ENCODE results near the gene API5.
A peak's percentile ranks its signal among the peaks of the same experiment; 100 is the strongest.
"Not testable (repeated sequence)": the region's sequence is repeated elsewhere in the genome, so short reads cannot be mapped to it uniquely, and the experiment has no call there.

The API5 gene

DNA sequence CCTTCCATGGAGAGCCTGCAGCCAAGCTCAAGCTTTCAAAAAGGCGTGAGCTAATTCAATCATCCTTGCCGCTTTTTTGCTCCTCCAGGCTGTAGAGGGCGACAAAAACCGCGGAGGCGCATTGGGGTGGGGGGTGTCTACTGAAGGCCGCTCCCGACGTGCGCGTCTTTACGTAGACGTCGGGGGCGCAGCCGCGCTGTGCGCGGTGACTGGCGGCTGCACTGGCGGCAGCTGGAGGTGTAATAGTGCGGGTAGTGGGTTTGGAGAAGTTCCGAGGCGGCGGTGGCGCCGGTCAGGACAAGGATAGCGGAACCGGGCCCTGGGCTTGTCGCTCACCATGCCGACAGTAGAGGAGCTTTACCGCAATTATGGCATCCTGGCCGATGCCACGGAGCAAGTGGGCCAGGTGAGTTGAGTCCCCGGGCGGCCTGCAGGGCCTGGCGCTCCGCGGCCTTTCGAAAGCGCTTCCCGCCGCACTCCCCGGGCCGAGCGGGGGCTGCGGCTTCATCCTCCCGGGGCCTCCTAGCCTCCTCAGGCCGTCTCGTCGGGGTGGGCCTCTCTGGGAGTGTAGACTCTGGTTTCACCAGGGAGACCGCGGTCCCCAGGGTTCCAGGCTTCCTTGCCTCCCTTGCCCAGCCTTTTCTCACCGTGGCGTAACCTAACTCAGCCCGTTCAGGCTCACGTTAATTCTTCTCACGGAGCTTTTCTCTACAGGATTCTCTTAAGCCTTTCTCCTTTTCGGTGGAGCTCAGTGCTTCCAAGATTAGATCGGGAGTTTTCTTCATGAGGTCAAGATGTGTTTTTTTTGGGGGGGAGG is at the start of gene API5:
TSS of gene API5 (plus strand) at position 206 of the 817 bp plus-strand sequence. CDS start at position 338, 132 bp downstream.
- DNase-seq (ENCODE audit: extremely low read depth in 1 of 2, low read depth in 1 of 2), result peak; percentile 70 to 86

DNA sequence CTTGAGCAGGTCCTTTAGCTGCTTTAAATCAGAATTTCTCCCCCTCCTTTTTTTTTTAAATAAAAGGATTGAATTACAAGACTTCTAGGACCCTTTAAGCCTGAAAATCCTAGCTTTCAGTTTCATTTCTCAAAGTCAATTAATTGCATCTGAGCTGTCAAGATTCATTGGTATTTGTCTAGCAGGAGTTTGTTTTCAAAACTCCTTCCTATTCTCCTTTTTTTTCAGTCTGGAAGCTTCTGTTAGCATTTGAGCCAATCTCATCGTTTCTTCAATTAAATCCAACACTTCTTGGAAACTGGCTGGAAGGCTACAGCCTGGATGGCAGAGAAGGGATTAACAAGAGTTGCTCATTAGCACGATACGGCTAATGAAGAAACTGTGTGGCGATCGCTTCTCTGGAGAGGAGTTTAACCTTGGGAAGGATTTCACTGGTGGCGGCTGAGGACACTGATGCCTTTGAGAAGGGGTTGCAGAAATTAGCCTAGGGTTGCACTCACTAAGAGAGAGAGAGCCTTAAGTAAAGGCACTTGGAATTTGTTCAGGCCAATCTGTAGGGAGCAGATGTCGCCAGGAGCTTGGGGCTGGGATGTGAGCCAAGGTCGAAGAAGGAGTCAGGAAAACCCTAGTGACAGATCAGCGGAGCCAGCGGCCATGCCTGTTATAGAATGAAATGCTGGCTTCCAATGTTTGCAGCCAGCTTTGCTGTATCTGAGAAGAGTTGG is 43.8 kb upstream of the API5 start:
- no peak for DNase-seq (ENCODE audit: extremely low read depth in 1 of 2, low read depth in 1 of 2)

DNA sequence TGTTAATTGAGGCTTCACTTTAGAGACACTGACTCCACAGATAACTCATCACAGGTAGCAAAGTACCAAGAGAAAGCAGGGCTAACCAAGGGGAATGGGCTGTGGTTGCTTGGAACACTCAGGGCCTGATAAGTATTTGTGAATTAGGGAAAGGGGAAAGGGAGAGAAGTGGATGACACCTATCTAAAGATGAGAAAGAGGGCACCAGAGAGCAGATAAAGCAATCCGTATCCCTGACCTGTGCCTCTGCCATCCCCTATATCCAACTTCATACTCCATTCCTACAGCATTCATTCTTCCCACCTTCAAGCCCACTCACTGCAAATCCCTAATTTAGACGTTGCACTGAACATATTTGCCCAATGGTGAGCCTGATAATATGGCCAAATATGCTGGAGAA is 43.0 kb upstream of the API5 start:
- DNase-seq (ENCODE audit: extremely low read depth in 1 of 2, low read depth in 1 of 2), result no peak

DNA sequence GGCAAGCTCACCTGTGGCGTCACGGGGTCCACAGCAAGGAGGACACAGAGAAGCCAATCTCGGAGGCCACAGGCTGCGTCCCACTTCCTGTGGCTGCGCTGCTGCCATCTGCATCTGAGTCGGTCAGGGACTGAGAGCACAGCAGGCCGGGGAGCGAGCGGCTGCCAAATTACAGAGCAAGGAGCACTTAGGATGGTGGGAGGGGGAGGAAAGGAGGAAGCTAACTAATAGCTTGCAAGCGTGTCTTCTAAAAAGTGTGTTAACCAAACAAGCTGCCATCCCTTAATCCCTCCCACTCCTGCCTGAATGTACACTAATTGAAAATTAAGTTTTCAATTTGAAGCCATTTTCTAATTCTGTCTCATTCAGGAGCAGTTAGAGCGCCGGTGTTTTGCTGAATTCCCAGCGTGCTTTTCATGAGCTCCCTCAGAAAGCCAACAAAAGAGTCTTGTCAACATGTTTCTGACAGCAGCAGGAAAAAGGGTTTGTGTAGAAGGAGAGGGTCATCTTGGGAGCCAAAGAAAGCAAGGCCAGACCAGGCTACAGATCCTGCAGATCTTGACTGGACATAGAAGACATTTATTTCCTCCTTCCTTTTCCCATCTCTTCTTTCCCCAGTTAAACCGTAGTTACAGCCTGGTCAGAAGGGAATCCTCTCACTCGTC is 42.4 kb upstream of the API5 start:
- no peak for DNase-seq (ENCODE audit: extremely low read depth in 1 of 2, low read depth in 1 of 2)

DNA sequence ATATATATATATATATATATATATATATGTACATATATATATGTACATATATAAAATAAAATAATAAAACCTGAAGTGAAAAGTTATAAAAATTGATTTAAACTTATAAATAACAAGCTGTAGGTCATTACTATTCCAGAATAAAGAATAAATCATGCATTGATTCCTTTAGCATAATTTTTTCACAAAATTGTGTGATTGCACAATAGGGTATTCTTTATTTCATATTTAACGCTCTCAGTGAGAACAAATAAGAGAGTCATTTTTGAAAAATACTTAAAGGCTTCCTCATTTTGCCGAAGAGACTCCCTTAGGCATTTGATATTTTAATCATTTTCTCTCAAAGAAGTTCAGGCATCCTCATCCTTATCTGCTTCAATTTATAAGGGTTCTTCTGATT is 41.3 kb upstream of the API5 start:
- no peak for DNase-seq (ENCODE audit: extremely low read depth in 1 of 2, low read depth in 1 of 2)

DNA sequence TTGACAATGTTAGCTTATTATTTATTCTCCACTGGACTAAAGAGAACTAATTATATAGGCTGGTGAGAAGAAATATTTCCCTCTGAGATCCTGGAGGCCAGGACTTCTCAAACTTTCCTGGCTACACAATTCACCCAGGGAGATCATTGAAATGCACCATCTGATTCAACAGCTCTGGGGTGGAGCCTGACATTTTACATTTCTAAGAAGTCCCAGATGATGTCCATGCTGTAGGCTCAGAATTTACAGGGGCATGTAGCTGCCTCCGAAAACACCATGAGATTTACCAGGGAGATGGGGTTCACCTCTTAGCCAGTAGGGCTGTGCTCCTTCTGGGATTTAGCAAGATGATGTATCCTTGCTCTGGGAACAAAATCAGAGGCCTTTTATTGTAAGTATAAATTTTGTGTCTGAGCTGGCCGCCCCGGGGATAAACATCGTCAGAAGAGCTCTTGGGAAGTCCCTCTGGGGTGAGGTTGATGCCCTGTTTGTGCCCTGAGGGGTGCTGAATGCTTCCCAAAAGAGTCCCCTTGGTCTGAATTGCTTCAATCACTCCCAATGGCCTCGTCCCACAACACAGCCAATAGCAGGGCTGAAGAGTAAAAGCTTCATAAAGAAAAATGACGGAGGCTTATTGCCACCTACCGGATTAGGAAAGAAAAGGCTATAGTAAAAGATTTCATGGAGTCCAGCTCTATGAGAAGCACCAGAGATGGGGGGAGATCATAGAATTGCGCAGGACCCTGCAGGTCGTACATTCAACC is 33.4 kb upstream of the API5 start:
- DNase-seq (ENCODE audit: extremely low read depth in 1 of 2, low read depth in 1 of 2), result no peak

DNA sequence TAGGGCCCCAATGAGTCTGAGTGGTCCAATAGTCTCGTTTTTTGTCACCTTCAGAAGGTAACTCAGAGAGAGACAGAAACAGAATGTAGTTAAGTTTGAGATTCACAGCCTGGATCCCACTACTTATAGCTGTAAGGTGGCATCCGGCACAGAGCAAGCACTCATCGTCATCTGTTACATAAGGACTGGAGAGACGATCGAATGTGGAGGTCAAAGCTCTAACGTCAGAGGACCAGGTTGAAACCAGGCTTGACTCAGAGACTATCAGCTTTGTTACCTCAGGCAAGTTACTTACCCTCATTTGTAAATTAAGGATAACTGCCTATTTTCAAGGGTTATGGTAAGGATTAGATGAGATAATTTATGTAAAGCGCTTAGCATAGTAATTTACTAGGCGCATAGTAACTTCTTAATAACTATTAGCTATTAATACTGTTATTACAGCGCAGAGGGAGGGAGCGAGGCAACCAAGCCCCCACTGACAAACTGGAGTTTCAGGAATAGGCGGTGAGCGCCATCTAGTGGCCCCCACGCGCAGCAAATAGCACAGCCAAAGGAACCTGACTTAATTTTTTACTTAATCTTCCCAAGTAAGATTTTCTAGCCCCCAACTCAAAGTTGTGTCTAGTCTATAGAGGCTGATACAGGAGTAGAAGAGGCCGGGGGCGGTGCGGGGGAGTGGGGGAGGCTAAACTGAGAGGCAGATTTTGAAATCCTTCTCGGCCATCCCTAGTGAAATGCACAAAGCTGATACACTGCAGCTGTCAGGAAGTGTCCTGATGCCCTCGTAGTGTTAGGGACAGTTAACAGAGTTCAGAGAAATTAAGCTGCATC is 29.0 kb upstream of the API5 start:
- peak in 1 of 2 donors; percentile 19 for DNase-seq (ENCODE audit: extremely low read depth in 1 of 2, low read depth in 1 of 2)

DNA sequence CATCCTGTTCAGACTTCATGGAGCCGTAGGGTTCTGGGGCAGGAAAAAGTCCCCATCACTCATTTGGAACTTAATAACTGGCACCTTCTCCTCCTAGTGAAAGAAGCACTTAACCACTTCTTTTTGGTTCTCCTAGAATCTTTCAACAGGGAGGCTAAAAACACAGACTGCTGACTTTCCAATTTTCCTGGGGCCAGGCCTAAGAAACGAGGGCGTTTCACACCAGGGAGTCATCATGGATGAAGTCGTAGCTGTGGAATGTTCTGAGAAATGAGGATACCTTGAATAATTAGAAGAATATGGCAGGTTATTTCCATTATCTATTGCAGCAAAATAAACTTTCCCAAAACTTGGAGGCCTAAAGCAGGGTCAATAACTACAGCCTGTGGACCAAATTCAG is 26.0 kb upstream of the API5 start:
- no peak for DNase-seq (ENCODE audit: extremely low read depth in 1 of 2, low read depth in 1 of 2)

DNA sequence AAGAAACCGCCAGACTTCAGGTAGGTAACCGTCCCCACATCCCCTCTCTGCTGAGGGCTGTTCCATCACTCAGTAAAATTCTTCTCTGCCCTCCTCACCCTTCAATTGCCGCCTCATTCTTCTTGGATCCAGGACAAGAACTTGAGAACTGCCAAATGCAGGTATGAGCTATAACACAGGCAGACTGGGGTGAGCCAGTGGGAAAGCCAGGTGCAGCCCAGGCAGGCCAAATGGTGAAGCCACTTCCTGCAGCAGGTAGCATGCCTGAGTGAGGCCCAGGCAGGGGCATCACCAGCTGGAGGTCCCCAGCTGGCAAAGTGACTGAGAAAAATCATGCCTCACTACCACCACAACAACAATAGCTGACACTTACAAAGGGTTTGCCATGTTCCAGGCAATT is 22.4 kb upstream of the API5 start:
- no peak for DNase-seq (ENCODE audit: extremely low read depth in 1 of 2, low read depth in 1 of 2)

DNA sequence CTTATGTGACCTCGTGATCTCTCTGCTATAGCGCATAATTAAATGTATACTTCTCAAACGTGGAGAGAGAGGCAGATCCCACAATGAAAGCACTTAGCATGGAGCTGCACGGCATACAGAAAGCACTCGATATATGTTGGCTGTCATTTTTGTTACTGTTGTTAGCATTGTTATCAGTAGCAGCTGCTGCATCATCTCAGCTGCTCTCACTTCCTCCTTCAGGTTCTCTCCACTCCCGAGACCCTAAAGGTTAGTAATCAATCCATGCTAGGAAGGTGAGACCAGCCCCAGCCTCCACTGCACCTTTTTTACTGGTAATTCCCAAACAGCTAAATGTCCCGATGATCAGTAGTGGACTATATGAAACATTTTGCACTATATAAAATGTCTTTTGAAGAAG is 13.4 kb upstream of the API5 start:
- DNase-seq (ENCODE audit: extremely low read depth in 1 of 2, low read depth in 1 of 2), result no peak

DNA sequence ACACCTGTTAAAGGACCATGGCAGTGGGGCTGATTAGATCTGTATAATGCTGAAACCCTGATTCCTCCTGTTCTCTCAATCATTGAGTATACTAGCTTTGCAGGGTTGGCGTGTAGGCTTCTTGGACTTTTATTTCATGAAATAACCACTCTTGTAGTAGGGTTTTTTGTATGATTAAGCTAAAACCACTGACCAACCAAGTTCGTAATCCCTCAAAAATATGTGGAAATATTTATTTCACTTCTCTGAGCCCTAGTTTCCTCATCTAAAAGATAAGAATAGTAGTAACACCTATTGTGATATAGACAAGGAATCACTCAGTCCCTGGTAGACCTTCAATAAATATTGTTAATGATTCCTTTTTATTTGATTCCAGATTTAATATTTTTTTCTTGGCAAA is 4.2 kb downstream of the API5 start:
- DNase-seq (ENCODE audit: extremely low read depth in 1 of 2, low read depth in 1 of 2), result no peak

DNA sequence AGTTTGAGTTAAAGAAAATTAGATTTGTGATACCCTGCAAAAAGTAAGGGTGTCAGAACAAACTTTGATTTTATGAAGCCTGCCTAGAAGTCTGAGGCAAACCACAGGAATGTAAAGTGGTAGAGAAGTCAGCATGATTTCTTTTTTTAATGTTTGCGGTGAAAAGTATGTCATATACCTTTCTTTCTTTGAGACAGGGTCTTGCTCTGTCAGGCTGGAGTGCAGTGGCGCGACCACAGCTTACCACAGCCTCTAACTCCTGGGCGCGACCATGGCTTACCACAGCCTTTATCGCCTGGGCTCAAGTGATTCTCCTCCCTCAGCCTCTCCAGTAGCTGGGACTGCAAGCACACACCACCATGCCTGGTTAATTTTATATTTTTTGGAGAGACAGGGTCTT is 4.7 kb downstream of the API5 start:
- DNase-seq (ENCODE audit: extremely low read depth in 1 of 2, low read depth in 1 of 2), result no peak

DNA sequence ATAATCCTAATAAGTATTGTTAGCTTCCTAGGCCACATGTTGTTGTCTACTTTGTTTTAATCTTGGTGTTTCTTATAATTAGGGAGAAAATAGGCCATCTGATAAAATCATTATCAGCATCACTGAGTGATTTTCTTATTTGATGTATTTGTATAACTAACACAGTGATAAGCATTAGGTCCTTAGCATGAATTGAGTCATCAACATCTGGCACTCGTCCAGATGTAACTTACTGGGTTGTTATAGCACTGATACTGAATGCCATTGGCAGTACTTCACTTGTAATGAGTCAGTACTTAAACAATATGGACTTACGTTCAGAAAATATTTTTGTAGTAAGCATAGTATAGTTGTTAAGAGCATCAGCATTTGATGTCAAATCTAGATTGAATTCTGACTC is 16.2 kb downstream of the API5 start:
- DNase-seq (ENCODE audit: extremely low read depth in 1 of 2, low read depth in 1 of 2), result no peak

DNA sequence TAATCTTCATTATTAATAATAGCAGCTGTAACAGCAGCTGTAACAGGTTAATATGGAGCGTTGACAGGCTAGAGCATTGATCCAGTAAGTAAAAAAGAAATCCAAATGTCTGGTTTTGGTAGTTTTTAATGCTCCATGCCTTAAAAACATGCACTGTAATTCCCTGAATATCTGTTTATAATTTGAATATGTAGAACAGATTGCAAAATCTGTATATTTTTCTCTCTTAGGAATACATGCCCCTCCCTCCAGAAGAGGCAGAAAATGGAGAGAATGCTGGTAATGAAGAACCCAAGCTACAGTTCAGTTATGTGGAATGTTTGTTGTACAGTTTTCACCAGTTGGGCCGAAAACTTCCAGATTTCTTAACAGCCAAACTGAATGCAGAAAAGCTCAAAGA is 16.7 kb downstream of the API5 start:
- no peak for DNase-seq (ENCODE audit: extremely low read depth in 1 of 2, low read depth in 1 of 2)

DNA sequence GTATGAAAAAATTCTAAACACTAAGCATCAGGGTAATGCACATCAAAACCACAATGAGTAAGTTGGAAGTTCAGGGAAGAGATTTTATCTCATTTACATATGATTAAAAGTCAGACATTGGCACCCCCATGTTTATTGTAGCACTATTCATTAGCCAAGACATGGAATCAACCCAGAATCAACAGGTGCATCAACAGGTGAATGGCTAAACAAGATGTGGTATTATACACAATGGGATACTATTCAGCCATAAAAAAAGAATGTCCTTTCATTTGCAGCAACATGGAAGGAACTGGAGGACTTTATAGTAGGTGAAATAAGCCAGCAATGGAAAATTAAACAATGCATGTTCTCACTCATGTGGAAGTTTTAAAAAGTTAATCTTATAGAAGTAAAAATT is 29.4 kb downstream of the API5 start:
- DNase-seq (ENCODE audit: extremely low read depth in 1 of 2, low read depth in 1 of 2), result no peak

DNA sequence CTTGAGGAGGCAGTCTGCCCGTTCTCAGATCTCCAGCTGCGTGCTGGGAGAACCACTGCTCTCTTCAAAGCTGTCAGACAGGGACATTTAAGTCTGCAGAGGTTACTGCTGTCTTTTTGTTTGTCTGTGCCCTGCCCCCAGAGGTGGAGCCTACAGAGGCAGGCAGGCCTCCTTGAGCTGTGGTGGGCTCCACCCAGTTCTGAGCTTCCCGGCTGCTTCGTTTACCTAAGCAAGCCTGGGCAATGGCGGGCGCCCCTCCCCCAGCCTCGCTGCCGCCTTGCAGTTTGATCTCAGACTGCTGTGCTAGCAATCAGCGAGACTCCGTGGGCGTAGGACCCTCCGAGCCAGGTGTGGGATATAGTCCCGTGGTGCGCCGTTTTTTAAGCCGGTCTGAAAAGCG is 39.6 kb downstream of the API5 start:
- not testable (repeated sequence) for DNase-seq (ENCODE audit: extremely low read depth in 1 of 2, low read depth in 1 of 2)

DNA sequence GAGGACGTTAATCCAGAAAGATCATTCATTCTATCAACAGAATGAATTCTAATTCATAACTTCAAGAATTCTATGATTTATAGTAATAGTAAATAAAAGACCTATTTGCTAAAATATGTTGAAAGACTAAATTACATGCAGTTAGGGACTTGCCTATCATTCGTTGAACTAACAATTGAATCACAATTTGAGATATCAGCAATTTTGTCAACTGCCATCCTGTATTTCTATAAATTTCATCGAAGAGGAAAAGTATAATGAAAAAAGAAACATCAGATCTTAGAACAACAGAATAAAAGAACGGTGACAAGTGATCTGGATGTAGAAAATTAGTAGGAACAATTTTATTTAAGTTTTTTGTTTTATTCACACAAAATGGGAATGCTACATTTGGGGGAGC is 42.5 kb downstream of the API5 start:
- no peak for DNase-seq (ENCODE audit: extremely low read depth in 1 of 2, low read depth in 1 of 2)

DNA sequence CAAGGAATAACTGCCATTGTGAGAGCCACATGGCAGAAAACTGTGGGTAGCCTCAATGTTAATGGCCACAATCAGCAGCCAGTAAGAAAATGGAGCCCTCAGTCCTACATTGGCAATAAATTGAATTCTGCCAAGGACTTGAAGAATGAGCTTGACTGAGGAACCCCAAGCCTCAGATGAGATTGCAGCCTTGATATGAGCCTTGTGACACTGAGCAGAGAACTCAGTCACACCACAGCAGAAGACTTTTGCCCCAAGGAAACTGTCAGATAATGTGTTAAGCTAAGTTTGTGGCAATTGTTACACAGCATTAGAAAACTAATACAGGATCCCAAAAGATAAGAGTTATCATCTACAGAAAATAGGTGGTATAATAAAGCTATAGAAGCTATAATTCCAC is 44.5 kb downstream of the API5 start:
- no peak for DNase-seq (ENCODE audit: extremely low read depth in 1 of 2, low read depth in 1 of 2)

DNA sequence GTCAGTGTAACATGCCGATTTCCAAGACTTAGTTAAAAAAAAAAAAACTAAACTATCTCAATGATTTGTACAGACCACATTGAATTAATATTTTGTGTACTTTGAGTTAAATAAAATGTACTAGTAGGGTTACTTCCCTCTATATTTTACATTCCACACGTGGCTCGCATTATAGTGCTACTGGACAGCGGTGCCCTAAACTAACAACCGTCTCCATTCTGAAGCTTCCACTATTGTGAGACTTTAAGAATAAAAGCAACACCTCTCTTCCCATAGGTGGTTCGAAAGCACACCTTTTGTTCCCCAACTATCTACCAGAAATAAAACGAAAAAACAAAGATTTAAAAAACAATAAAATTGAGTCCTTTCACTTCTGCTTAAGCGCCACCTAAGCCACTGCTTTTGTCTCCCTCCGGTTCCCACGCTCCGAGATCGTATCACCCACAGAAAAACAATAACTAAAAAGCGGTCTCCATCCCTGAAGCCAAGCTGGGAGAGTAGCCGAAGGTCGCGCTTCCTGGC is 46.5 kb downstream of the API5 start:
- DNase-seq (ENCODE audit: extremely low read depth in 1 of 2, low read depth in 1 of 2), result no peak

DNA sequence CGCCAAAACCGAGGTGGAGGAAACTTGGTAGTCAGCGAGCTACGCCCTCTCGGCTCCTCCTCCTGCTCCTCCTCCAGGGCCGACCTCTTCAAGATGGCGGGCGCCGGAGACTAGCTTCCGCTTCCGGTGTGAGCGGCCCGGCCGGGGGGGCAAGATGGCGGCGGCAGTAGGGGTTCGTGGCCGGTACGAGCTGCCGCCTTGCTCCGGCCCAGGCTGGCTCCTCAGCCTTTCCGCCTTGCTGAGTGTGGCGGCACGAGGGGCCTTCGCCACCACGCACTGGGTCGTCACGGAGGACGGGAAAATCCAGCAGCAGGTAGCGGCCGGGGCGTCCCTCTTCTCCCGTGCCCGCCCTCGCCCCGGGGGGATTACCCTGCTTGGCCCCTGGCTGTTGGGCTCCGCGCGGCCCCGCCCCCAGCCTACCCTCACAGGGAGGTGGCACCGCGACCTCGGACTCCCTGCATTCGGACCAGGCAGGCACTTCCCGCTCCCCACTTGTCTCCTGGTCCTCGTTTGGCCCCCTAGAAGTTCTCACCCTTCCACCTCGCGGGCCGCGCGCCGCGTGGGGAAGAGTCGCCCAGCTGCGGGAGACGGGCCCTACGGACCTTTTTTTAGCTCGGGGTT is 47.1 kb downstream of the API5 start, which contains the start of gene TTC17:
TSS of gene TTC17 (plus strand) at position 120 of the 621 bp plus-strand sequence. CDS start at position 155, 35 bp downstream.
- DNase-seq (ENCODE audit: extremely low read depth in 1 of 2, low read depth in 1 of 2), result peak; percentile 76 to 91

Data from activated CD8-positive, alpha-beta memory T cell treated with anti-CD3 and anti-CD28 coated beads for 1 hour (primary cell).